Inferior parietal cortex (tissue), 1 donor: Measurements from ENCODE around the gene PSMD10.
A peak's percentile ranks its signal among the peaks of the same experiment; 100 is the strongest.

Experiments
- DNase-seq: peaks from one replicate; pipeline ENCODE4 v3.0.0-alpha.2; 2016; ENCODE audit errors: extremely low spot score

PSMD10 gene

GRCh38 chrX:108072746-108073145, 18.6 kb downstream of the PSMD10 start:
- no peak for DNase-seq

GRCh38 chrX:108071578-108071977, 19.8 kb downstream of the PSMD10 start:
- DNase-seq: no peak

- no peak for DNase-seq
Measured at GRCh38 chrX:108070891-108071290, 20.5 kb downstream of the PSMD10 start.

- no peak for DNase-seq
Measured at GRCh38 chrX:108068121-108068520, 23.2 kb downstream of the PSMD10 start.

GRCh38 chrX:108064613-108065012, 26.7 kb downstream of the PSMD10 start:
- no peak for DNase-seq

GRCh38 chrX:108064001-108064400, 27.3 kb downstream of the PSMD10 start:
- no peak for DNase-seq

GRCh38 chrX:108059801-108060200, 31.5 kb downstream of the PSMD10 start:
- no peak for DNase-seq

- no peak for DNase-seq
Measured at GRCh38 chrX:108055546-108055945, 35.8 kb downstream of the PSMD10 start.

GRCh38 chrX:108053218-108053617, 38.1 kb downstream of the PSMD10 start:
- no peak for DNase-seq

GRCh38 chrX:108049649-108050048, 41.7 kb downstream of the PSMD10 start:
- no peak for DNase-seq

- DNase-seq: no peak
Measured at GRCh38 chrX:108044554-108045256, 46.6 kb downstream of the PSMD10 start, which contains the start of gene VSIG1. TSS of gene VSIG1 (plus strand) at chrX:108045065. CDS start at chrX:108045131, 66 bp downstream.

- DNase-seq: peak; percentile 1
Measured at GRCh38 chrX:108036298-108036973, 54.9 kb downstream of the PSMD10 start.

GRCh38 chrX:108034725-108035124, 56.6 kb downstream of the PSMD10 start:
- DNase-seq: no peak
